ENCODE data around the gene CCDC6. TPM values are rescaled to one million over a fixed set of nuclear protein-coding genes. Genes with fewer than 3 reads are reported as not detected.

CCDC6 gene
- total RNA-seq, 2 donors from 2014 or later = 48.1 to 65.0 TPM

DNA sequence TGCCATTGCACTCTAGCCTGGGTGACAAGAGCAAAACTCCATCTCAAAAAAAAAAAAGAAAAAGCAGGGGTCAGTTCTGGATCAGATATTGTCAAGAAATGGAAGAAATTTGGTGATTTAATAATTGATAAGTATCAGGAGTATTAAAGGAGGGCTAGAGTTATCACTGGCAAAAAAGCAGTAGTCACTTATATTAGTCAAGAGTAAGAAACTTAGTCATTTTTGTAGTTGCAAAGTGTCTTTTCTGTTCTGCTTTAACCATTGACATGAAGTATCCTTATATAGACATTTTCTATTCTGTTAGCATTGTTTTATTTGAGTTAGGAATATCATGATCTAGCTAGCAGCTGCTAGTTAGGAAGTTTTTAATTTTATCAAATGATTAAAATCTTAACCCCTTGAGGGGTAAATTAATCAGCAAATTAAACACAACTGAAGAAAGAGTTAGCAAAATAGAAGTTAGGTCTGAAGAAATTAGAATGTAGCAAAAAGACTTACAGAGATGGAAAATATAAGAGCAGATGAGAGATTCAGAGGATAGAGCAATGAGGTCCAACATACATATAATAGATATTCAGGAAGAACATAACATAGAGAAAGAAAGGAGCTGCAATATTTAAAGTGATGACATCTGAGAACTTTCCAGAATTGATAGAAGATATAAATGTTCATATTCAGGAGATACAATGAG lies 7.3 kb upstream of the CCDC6 start:
- H3K27me3 ChIP-seq (replicated peaks; ENCODE audit: insufficient read depth) = no peaks in the 10 kb centered on the region
- DNase-seq (ENCODE audit: low spot score) = no peak
- intact Hi-C loops (cut with DNase I) = no loop called here
- H3K36me3 ChIP-seq = no peaks in the 10 kb centered on the region
- H3K9me3 ChIP-seq = no peaks in the 10 kb centered on the region
- TF ChIP-seq CTCF (IDR thresholded peaks at IDR 0.05) (no peak), POLR2AphosphoS5 (IDR thresholded peaks at IDR 0.05) (no peak), POLR2A (IDR thresholded peaks at IDR 0.05) (no peak)
- H3K27ac ChIP-seq = no peak overlapping the region
- no peak overlapping the region for H3K4me3 ChIP-seq
- H3K4me1 ChIP-seq (replicated peaks) = no peaks in the 10 kb centered on the region

- intact Hi-C loops (cut with DNase I) = no loop called here
- Histone ChIP-seq H3K27ac (no peak overlapping the region), H3K27me3 (replicated peaks; ENCODE audit: insufficient read depth) (no peaks in the 10 kb centered on the region), H3K36me3 (no peaks in the 10 kb centered on the region), H3K4me3 (no peak overlapping the region), H3K9me3 (no peaks in the 10 kb centered on the region), H3K4me1 (replicated peaks) (no peaks in the 10 kb centered on the region)
- DNase-seq (ENCODE audit: low spot score) = no peak
- WGBS = 40% methylated on average over 5 of the region's 5 CpGs
- TF ChIP-seq POLR2A (IDR thresholded peaks at IDR 0.05) (no peak), POLR2AphosphoS5 (IDR thresholded peaks at IDR 0.05) (no peak), CTCF (IDR thresholded peaks at IDR 0.05) (no peak)
Observed at GRCh38 chr10:59910867-59911266, 4.5 kb upstream of the CCDC6 start.

- Histone ChIP-seq H3K36me3 (no peaks in the 10 kb centered on the region), H3K4me1 (replicated peaks) (no peaks in the 10 kb centered on the region), H3K4me3 (no peak overlapping the region), H3K9me3 (no peaks in the 10 kb centered on the region), H3K27ac (no peak overlapping the region), H3K27me3 (replicated peaks; ENCODE audit: insufficient read depth) (no peaks in the 10 kb centered on the region)
- no peak for DNase-seq (ENCODE audit: low spot score)
- intact Hi-C loops (cut with DNase I) = loop anchor here (5.0 kb wide), 4 partner anchors 38 to 283 kb away; no protein-coding TSS in a partner anchor
- WGBS = 90% methylated on average over 1 of the region's 1 CpG
- TF ChIP-seq POLR2A (IDR thresholded peaks at IDR 0.05) (no peak), POLR2AphosphoS5 (IDR thresholded peaks at IDR 0.05) (no peak), CTCF (IDR thresholded peaks at IDR 0.05) (no peak)
Observed at GRCh38 chr10:59909815-59910214, 3.5 kb upstream of the CCDC6 start.

GRCh38 chr10:59908808-59909143 lies 2.4 kb upstream of the CCDC6 start:
- TF ChIP-seq POLR2A (IDR thresholded peaks at IDR 0.05) (no peak), POLR2AphosphoS5 (IDR thresholded peaks at IDR 0.05) (no peak), CTCF (IDR thresholded peaks at IDR 0.05) (no peak)
- Histone ChIP-seq H3K4me1 (replicated peaks) (no peaks in the 10 kb centered on the region), H3K27me3 (replicated peaks; ENCODE audit: insufficient read depth) (no peaks in the 10 kb centered on the region), H3K4me3 (peak overlapping the region; percentile 67 to 94), H3K36me3 (no peaks in the 10 kb centered on the region), H3K9me3 (no peaks in the 10 kb centered on the region), H3K27ac (peak overlapping the region; percentile 90 to 92)
- intact Hi-C loops (cut with DNase I) = loop anchor here (5.0 kb wide), 4 partner anchors 36 to 281 kb away; no protein-coding TSS in a partner anchor
- DNase-seq (ENCODE audit: low spot score) = no peak
- WGBS = 33% methylated on average over 4 of the region's 4 CpGs

All from prostate gland (tissue), 2 donors.